Fibroblast of villous mesenchyme (primary cell): ENCODE results near the gene CCL15. TPM values are rescaled to one million over a fixed set of nuclear protein-coding genes. Genes with fewer than 3 reads are reported as not detected.

Source experiments
- DNase-seq: peaks from one replicate; pipeline ENCODE4 v3.0.0-alpha.2; 2010; ENCODE audit warnings: low read depth
- H3K4me3 ChIP-seq: 2 replicates; pipeline ENCODE4 v1.5.1; 2011; ENCODE audit warnings: low read depth, mild to moderate bottlenecking, low read length
- CTCF ChIP-seq: IDR thresholded peaks from 2 replicates; pipeline ENCODE4 v1.5.1; 2012; ENCODE audit warnings: low read depth, mild to moderate bottlenecking, low read length; ENCODE audit not compliant: insufficient read depth
- total RNA-seq: library from RNA; depleted of rRNA; stranded (reverse); fragments of >200 nt; gene quantifications from 2 replicates; pipeline ENCODE4 v1.2.3, GENCODE V29; 2012

CCL15 gene
- total RNA-seq, 1 donor = not detected

GRCh38 chr17:35953720-35954119 is 47.6 kb downstream of the CCL15 start:
- DNase-seq = no peak
- no peak for TF ChIP-seq CTCF
- no peak overlapping the region for H3K4me3 ChIP-seq

GRCh38 chr17:35949401-35949800 is 52.0 kb downstream of the CCL15 start:
- DNase-seq = no peak

GRCh38 chr17:35948092-35948491 is 53.3 kb downstream of the CCL15 start:
- H3K4me3 ChIP-seq = no peak overlapping the region
- no peak for TF ChIP-seq CTCF
- DNase-seq = no peak

More at GRCh38 chr17:35949401-35949800, 52.0 kb downstream of the CCL15 start:
- H3K4me3 ChIP-seq = no peak overlapping the region
- TF ChIP-seq CTCF = no peak

Other genes starting within 250 kb of the CCL15 start
- gene GAS2L2, start 248.3 kb downstream of the CCL15 start, total RNA-seq = not detected in 2 replicates
- not detected in 2 replicates for gene C17orf50, start 240.7 kb downstream of the CCL15 start, total RNA-seq
- gene MMP28, start 205.9 kb downstream of the CCL15 start, total RNA-seq = under 0.01 TPM in 2 replicates
- gene TAF15, start 192.1 kb downstream of the CCL15 start, total RNA-seq = 47.1 and 55.4 TPM in 2 replicates
- not detected in 2 replicates for gene HEATR9, start 132.7 kb downstream of the CCL15 start, total RNA-seq
- under 0.01 TPM in 1 of 2 replicates, not detected in the other for gene CCL5, start 121.2 kb downstream of the CCL15 start, total RNA-seq
- gene RDM1, start 70.8 kb downstream of the CCL15 start, total RNA-seq = 0.32 and 0.43 TPM in 2 replicates
- not detected in 2 replicates for gene LYZL6, start 57.8 kb downstream of the CCL15 start, total RNA-seq
- gene CCL16, start 20.1 kb downstream of the CCL15 start, total RNA-seq = not detected in 2 replicates
- gene CCL14, start 14.8 kb downstream of the CCL15 start, total RNA-seq = not detected in 2 replicates
- not detected in 2 replicates for gene CCL23, start 16.4 kb upstream of the CCL15 start, total RNA-seq
- gene CCL18, start 62.7 kb upstream of the CCL15 start, total RNA-seq = under 0.01 TPM in 1 of 2 replicates, not detected in the other
- gene CCL3, start 88.6 kb upstream of the CCL15 start, total RNA-seq = not detected in 2 replicates
- gene CCL4, start 102.3 kb upstream of the CCL15 start, total RNA-seq = not detected in 2 replicates
- 0.43 TPM in 1 of 2 replicates, not detected in the other for gene TBC1D3B, start 175.1 kb upstream of the CCL15 start, total RNA-seq
- gene CCL3L1, start 195.2 kb upstream of the CCL15 start, total RNA-seq = not detected in 2 replicates
- not detected in 2 replicates for gene CCL4L2, start 209.5 kb upstream of the CCL15 start, total RNA-seq